ENCODE results near the gene TP53BP1.

The TP53BP1 gene

GRCh38 chr15:43509660-43510199 lies 16.8 kb upstream of the TP53BP1 start:
- H3K27ac Mint-ChIP-seq = no peak overlapping the region
- no peaks in the 10 kb centered on the region for H3K9me3 Mint-ChIP-seq
- peaks cover 26% of the 10 kb centered on the region for H3K4me1 Mint-ChIP-seq
- no peaks in the 10 kb centered on the region for H3K27me3 Mint-ChIP-seq
- peak overlapping the region; percentile 93 for H3K4me3 Mint-ChIP-seq
- H3K36me3 Mint-ChIP-seq = no peaks in the 10 kb centered on the region

GRCh38 chr15:43508991-43509659 lies 16.2 kb upstream of the TP53BP1 start:
- peak overlapping the region; percentile 93 for H3K4me3 Mint-ChIP-seq
- H3K36me3 Mint-ChIP-seq = no peaks in the 10 kb centered on the region
- no peaks in the 10 kb centered on the region for H3K9me3 Mint-ChIP-seq
- H3K4me1 Mint-ChIP-seq = peaks cover 21% of the 10 kb centered on the region
- no peak overlapping the region for H3K27ac Mint-ChIP-seq
- H3K27me3 Mint-ChIP-seq = no peaks in the 10 kb centered on the region

- no peak overlapping the region for H3K27ac Mint-ChIP-seq
- peaks cover 16% of the 10 kb centered on the region for H3K4me1 Mint-ChIP-seq
- H3K9me3 Mint-ChIP-seq = no peaks in the 10 kb centered on the region
- no peaks in the 10 kb centered on the region for H3K27me3 Mint-ChIP-seq
- no peak overlapping the region for H3K4me3 Mint-ChIP-seq
- no peaks in the 10 kb centered on the region for H3K36me3 Mint-ChIP-seq
These were observed 15.5 kb upstream of the TP53BP1 start for GRCh38 chr15:43508421-43508820.

- no peak overlapping the region for H3K27ac Mint-ChIP-seq
- no peaks in the 10 kb centered on the region for H3K27me3 Mint-ChIP-seq
- H3K4me3 Mint-ChIP-seq = no peak overlapping the region
- H3K4me1 Mint-ChIP-seq = peaks cover 10% of the 10 kb centered on the region
- no peaks in the 10 kb centered on the region for H3K9me3 Mint-ChIP-seq
- no peaks in the 10 kb centered on the region for H3K36me3 Mint-ChIP-seq
These were observed 12.8 kb upstream of the TP53BP1 start for GRCh38 chr15:43505738-43506137.

DNA sequence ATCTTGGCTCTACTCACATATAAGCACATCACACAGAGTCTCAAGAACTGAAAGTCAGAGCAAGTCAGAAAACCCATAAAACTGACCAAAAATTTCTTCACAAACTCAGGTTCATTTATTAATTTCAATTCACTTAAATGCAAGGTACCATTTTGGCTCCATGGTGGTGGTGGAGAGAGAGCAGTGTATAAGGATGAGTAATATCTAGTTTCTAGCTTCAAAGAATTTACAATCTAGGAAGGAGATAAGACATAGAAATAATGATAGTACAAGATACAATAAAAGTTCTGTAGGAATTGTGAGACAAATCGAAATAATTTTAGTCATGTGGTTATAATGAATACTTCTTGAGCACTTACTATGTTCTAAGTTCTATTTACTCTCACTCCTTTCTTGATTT lies 6.7 kb upstream of the TP53BP1 start:
- no peaks in the 10 kb centered on the region for H3K9me3 Mint-ChIP-seq
- H3K36me3 Mint-ChIP-seq = no peaks in the 10 kb centered on the region
- H3K27ac Mint-ChIP-seq = no peak overlapping the region
- H3K27me3 Mint-ChIP-seq = no peaks in the 10 kb centered on the region
- no peaks in the 10 kb centered on the region for H3K4me1 Mint-ChIP-seq
- no peak overlapping the region for H3K4me3 Mint-ChIP-seq

GRCh38 chr15:43498990-43499389 lies 6.0 kb upstream of the TP53BP1 start:
- H3K27ac Mint-ChIP-seq = no peak overlapping the region
- no peaks in the 10 kb centered on the region for H3K4me1 Mint-ChIP-seq
- H3K4me3 Mint-ChIP-seq = no peak overlapping the region
- no peaks in the 10 kb centered on the region for H3K9me3 Mint-ChIP-seq
- H3K36me3 Mint-ChIP-seq = no peaks in the 10 kb centered on the region
- no peaks in the 10 kb centered on the region for H3K27me3 Mint-ChIP-seq

- Mint-ChIP-seq H3K36me3 (peaks cover 12% of the 10 kb centered on the region), H3K27ac (no peak overlapping the region), H3K27me3 (no peaks in the 10 kb centered on the region), H3K4me1 (peaks cover 35% of the 10 kb centered on the region), H3K4me3 (peak overlapping the region; percentile 94), H3K9me3 (no peaks in the 10 kb centered on the region)
These were observed 932 bp upstream of the TP53BP1 start for GRCh38 chr15:43493703-43494472.

GRCh38 chr15:43492266-43492665 lies 690 bp downstream of the TP53BP1 start:
- Mint-ChIP-seq H3K36me3 (peaks cover 15% of the 10 kb centered on the region), H3K4me1 (peaks cover 37% of the 10 kb centered on the region), H3K27me3 (no peaks in the 10 kb centered on the region), H3K27ac (peak overlapping the region; percentile 90), H3K4me3 (peak overlapping the region; percentile 94), H3K9me3 (no peaks in the 10 kb centered on the region)

- H3K4me3 Mint-ChIP-seq = peak overlapping the region; percentile 15
- no peaks in the 10 kb centered on the region for H3K27me3 Mint-ChIP-seq
- no peaks in the 10 kb centered on the region for H3K9me3 Mint-ChIP-seq
- peaks cover 19% of the 10 kb centered on the region for H3K36me3 Mint-ChIP-seq
- H3K4me1 Mint-ChIP-seq = peaks cover 45% of the 10 kb centered on the region
- H3K27ac Mint-ChIP-seq = peak overlapping the region; percentile 62
These were observed 3.8 kb downstream of the TP53BP1 start for GRCh38 chr15:43489191-43489590.

DNA sequence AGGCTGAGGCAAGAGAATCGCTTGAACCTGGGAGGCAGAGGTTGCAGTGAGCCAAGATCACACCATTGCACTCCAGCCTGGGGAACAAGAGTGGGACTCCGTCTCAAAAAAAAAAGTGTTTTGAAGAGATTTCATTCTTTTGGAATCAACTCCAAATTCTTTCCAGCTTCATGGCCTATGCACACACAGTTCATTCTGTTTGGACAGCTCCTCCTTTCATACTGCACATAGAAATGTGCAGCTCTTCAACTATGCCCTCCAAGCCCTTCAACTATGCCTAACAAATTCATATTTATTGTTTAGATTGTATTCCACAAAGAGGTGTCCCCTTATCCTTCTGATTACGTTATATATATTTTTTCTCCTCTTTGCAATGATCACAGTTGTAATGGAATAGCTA lies 4.2 kb downstream of the TP53BP1 start:
- H3K36me3 Mint-ChIP-seq = peaks cover 19% of the 10 kb centered on the region
- H3K4me3 Mint-ChIP-seq = peak overlapping the region; percentile 15
- no peak overlapping the region for H3K27ac Mint-ChIP-seq

GRCh38 chr15:43487271-43487895 lies 5.6 kb downstream of the TP53BP1 start:
- Mint-ChIP-seq H3K36me3 (peaks cover 17% of the 10 kb centered on the region), H3K4me1 (peaks cover 44% of the 10 kb centered on the region), H3K4me3 (no peak overlapping the region), H3K27me3 (no peaks in the 10 kb centered on the region), H3K27ac (no peak overlapping the region), H3K9me3 (no peaks in the 10 kb centered on the region)

More for the DNA sequence above, 4.2 kb downstream of the TP53BP1 start:
- no peaks in the 10 kb centered on the region for H3K27me3 Mint-ChIP-seq
- H3K4me1 Mint-ChIP-seq = peaks cover 47% of the 10 kb centered on the region
- H3K9me3 Mint-ChIP-seq = no peaks in the 10 kb centered on the region

- no peak overlapping the region for H3K4me3 Mint-ChIP-seq
- H3K9me3 Mint-ChIP-seq = no peaks in the 10 kb centered on the region
- no peaks in the 10 kb centered on the region for H3K27me3 Mint-ChIP-seq
- peaks cover 13% of the 10 kb centered on the region for H3K36me3 Mint-ChIP-seq
- H3K4me1 Mint-ChIP-seq = peaks cover 27% of the 10 kb centered on the region
- H3K27ac Mint-ChIP-seq = no peak overlapping the region
These were observed 8.5 kb downstream of the TP53BP1 start for GRCh38 chr15:43484455-43484854.

GRCh38 chr15:43483297-43484128 lies 9.4 kb downstream of the TP53BP1 start:
- Mint-ChIP-seq H3K9me3 (no peaks in the 10 kb centered on the region), H3K27me3 (no peaks in the 10 kb centered on the region), H3K4me1 (peaks cover 19% of the 10 kb centered on the region), H3K36me3 (peaks cover 13% of the 10 kb centered on the region), H3K27ac (no peak overlapping the region), H3K4me3 (no peak overlapping the region)

- H3K27ac Mint-ChIP-seq = no peak overlapping the region
- peaks cover 28% of the 10 kb centered on the region for H3K36me3 Mint-ChIP-seq
- H3K9me3 Mint-ChIP-seq = no peaks in the 10 kb centered on the region
- no peak overlapping the region for H3K4me3 Mint-ChIP-seq
- H3K4me1 Mint-ChIP-seq = peaks cover 3% of the 10 kb centered on the region
- no peaks in the 10 kb centered on the region for H3K27me3 Mint-ChIP-seq
These were observed 19.1 kb downstream of the TP53BP1 start for GRCh38 chr15:43473885-43474284.

DNA sequence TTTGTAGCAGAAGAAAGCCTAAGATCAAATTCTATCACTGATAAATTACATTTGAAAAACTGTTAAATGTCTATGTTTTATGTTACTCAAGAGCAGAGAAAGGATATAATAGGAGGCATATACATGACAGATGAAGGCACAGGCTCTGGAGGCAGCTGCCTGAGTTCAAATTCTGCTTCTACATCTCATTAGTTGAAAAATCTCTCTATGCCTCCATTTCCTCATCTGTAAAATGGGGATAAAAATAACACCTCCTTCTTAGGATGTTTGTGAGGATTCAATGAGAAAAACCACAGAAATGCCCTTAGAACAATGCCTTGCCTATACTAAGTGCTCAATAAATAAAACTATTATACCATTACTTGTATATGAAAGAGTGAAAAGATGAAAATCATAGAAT lies 21.0 kb downstream of the TP53BP1 start:
- Mint-ChIP-seq H3K4me1 (no peaks in the 10 kb centered on the region), H3K4me3 (no peak overlapping the region), H3K9me3 (no peaks in the 10 kb centered on the region), H3K27ac (no peak overlapping the region), H3K27me3 (no peaks in the 10 kb centered on the region), H3K36me3 (peaks cover 23% of the 10 kb centered on the region)

All from activated naive CD4-positive, alpha-beta T cell treated with anti-CD3 and anti-CD28 coated beads, Interleukin-2, amount 50 U/mL, for 24 hours (primary cell).